HL-60 (cell line): Measurements from ENCODE around the gene AKT1.

Source experiments
- DNase-seq, 2 experiments: peaks; one replicate each; pipeline ENCODE4 v3.0.0-alpha.2; 2010 to 2020; ENCODE audit warnings: low read depth in 1 of 2, low spot score in 1 of 2
- H3K27ac ChIP-seq: fragments of 250-450 bp; sonication (Bioruptor Pico); replicated peaks from 2 replicates; pipeline ENCODE4 v1.5.1; 2020; ENCODE audit warnings: mild to moderate bottlenecking, moderate library complexity
- H3K27me3 ChIP-seq: fragments of 250-450 bp; sonication (Bioruptor Pico); 2 replicates; pipeline ENCODE4 v1.5.1; 2021; ENCODE audit warnings: mild to moderate bottlenecking, moderate library complexity; ENCODE audit not compliant: insufficient read depth, poor library complexity, severe bottlenecking
- H3K4me3 ChIP-seq: replicated peaks from 2 replicates; pipeline ENCODE4 v1.5.1; 2011; ENCODE audit warnings: mild to moderate bottlenecking, control low read depth, low read length; ENCODE audit not compliant: insufficient read depth
- CTCF ChIP-seq: IDR thresholded peaks from one replicate; pipeline ENCODE4 v1.5.1; 2011; ENCODE audit warnings: low read length, control low read depth, inconsistent platforms; ENCODE audit not compliant: insufficient read depth
- GABPA ChIP-seq: IDR thresholded peaks from 2 replicates; pipeline ENCODE4 v1.6.1; 2012; ENCODE audit warnings: low read depth
- POLR2AphosphoS5 ChIP-seq: IDR thresholded peaks from 2 replicates; pipeline ENCODE4 v1.6.1; 2012; ENCODE audit warnings: low read depth
- SPI1 ChIP-seq: IDR thresholded peaks from 2 replicates; pipeline ENCODE4 v1.6.1; 2012; ENCODE audit warnings: low read depth, mild to moderate bottlenecking, borderline replicate concordance
- TF ChIP-seq, protein P1 (sequence below): IDR thresholded peaks from 2 replicates; pipeline ENCODE4 v1.6.1; 2012; ENCODE audit warnings: low read depth; ENCODE audit not compliant: insufficient replicate concordance

Gene AKT1

GRCh38 chr14:104771918-104772706 is 23.4 kb downstream of the AKT1 start:
- Histone ChIP-seq H3K27ac (no peak overlapping the region), H3K27me3 (no peaks in the 10 kb centered on the region), H3K4me3 (no peak overlapping the region)
- no peak for DNase-seq
- TF ChIP-seq, protein P1, sequence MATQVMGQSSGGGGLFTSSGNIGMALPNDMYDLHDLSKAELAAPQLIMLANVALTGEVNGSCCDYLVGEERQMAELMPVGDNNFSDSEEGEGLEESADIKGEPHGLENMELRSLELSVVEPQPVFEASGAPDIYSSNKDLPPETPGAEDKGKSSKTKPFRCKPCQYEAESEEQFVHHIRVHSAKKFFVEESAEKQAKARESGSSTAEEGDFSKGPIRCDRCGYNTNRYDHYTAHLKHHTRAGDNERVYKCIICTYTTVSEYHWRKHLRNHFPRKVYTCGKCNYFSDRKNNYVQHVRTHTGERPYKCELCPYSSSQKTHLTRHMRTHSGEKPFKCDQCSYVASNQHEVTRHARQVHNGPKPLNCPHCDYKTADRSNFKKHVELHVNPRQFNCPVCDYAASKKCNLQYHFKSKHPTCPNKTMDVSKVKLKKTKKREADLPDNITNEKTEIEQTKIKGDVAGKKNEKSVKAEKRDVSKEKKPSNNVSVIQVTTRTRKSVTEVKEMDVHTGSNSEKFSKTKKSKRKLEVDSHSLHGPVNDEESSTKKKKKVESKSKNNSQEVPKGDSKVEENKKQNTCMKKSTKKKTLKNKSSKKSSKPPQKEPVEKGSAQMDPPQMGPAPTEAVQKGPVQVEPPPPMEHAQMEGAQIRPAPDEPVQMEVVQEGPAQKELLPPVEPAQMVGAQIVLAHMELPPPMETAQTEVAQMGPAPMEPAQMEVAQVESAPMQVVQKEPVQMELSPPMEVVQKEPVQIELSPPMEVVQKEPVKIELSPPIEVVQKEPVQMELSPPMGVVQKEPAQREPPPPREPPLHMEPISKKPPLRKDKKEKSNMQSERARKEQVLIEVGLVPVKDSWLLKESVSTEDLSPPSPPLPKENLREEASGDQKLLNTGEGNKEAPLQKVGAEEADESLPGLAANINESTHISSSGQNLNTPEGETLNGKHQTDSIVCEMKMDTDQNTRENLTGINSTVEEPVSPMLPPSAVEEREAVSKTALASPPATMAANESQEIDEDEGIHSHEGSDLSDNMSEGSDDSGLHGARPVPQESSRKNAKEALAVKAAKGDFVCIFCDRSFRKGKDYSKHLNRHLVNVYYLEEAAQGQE, result no peak
- TF ChIP-seq CTCF (no peak), POLR2AphosphoS5 (peak; percentile 2; the same call in 1 of the 2 replicates), SPI1 (no peak), GABPA (no peak)

- TF ChIP-seq, protein P1, result no peak
- TF ChIP-seq CTCF (no peak), GABPA (no peak), SPI1 (no peak), POLR2AphosphoS5 (0 out of 2 replicates have a peak, but pooled peaks have one; percentile 16)
- Histone ChIP-seq H3K27me3 (no peaks in the 10 kb centered on the region), H3K27ac (no peak overlapping the region), H3K4me3 (no peak overlapping the region)
- no peak for DNase-seq
Measured at GRCh38 chr14:104771374-104771773, 24.2 kb downstream of the AKT1 start.

DNA sequence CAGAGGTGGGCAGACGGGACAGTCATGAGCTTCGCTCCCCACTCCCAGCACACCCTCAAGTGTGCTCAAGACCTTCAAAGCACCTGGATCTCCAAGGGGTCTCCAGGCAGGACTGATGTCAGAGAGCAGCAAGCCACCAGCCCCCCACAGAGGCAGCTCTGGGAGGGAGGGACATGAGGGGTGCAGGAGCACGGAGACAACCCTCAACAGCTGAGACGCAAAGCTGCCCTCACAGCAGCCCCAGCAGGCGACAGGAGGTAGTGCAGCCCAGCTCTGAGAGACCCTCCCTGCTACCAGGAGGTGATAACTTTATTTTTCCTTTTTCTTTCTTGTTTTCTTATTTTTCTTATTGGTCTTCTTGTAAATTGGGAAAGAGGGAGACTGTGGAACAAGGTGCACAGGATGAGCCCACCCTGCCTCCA is 24.7 kb downstream of the AKT1 start:
- DNase-seq, result no peak
- no peak overlapping the region for H3K27ac ChIP-seq

More for the DNA sequence above, 24.7 kb downstream of the AKT1 start:
- H3K27me3 ChIP-seq, result no peaks in the 10 kb centered on the region
- TF ChIP-seq CTCF, result peak; percentile 47
- no peak for TF ChIP-seq POLR2AphosphoS5
- H3K4me3 ChIP-seq, result no peak overlapping the region
